Gastroesophageal sphincter (tissue), 3 donors: ENCODE measurements around the gene ZFAND6.

Experiments used
- EP300 ChIP-seq: sonication (generic); formaldehyde crosslinking; IDR thresholded peaks from one replicate; pipeline ENCODE4 v1.6.1; 2017; ENCODE audit warnings: antibody characterized with exemption, mild to moderate bottlenecking
- POLR2A ChIP-seq, 2 donors: fragments of 450-650 bp; IDR thresholded peaks; one replicate each; pipeline ENCODE4 v1.6.1; 2017; ENCODE audit warnings: antibody characterized with exemption in 2 of 2, mild to moderate bottlenecking in 2 of 2, moderate library complexity in 1 of 2
- POLR2AphosphoS5 ChIP-seq: sonication (generic); formaldehyde crosslinking; IDR thresholded peaks from one replicate; pipeline ENCODE4 v1.6.1; 2017; ENCODE audit warnings: antibody characterized with exemption
- TF ChIP-seq, protein P1 (sequence below), 4 experiments: fragments of 200-600 bp in 2 of 4; fragments of 450-650 bp in 2 of 4; sonication (generic) in 1 of 4; IDR thresholded peaks; one replicate each; pipeline ENCODE4 v1.5.1; 2017 to 2019; ENCODE audit warnings: antibody characterized with exemption in 4 of 4, mild to moderate bottlenecking in 2 of 4, moderate library complexity in 2 of 4

DNA sequence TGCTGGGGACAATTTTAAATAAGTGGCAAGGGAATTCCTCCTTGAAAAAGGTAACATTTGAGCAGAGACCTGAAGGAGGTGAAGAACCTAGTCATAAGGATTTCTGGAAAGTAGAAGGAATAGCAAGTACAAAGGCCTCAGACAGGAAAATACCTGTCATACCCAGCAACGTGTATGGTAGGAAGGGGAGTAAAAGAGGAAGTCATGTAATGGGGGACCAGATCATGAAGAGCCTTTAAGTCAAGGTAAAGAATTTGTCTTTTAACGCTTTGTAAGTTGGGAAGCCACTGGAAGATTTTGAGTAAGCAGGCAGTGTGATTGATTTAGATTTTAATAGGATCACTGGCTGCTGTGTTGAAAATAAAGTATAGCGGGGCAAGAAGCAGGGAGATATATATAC lies 49.9 kb downstream of the ZFAND6 start:
- no peak for TF ChIP-seq POLR2AphosphoS5
- TF ChIP-seq, protein P1, sequence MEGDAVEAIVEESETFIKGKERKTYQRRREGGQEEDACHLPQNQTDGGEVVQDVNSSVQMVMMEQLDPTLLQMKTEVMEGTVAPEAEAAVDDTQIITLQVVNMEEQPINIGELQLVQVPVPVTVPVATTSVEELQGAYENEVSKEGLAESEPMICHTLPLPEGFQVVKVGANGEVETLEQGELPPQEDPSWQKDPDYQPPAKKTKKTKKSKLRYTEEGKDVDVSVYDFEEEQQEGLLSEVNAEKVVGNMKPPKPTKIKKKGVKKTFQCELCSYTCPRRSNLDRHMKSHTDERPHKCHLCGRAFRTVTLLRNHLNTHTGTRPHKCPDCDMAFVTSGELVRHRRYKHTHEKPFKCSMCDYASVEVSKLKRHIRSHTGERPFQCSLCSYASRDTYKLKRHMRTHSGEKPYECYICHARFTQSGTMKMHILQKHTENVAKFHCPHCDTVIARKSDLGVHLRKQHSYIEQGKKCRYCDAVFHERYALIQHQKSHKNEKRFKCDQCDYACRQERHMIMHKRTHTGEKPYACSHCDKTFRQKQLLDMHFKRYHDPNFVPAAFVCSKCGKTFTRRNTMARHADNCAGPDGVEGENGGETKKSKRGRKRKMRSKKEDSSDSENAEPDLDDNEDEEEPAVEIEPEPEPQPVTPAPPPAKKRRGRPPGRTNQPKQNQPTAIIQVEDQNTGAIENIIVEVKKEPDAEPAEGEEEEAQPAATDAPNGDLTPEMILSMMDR (IDR thresholded peaks at IDR 0.05) = no peak
- TF ChIP-seq POLR2A (IDR thresholded peaks at IDR 0.05) = no peak
- no peak for TF ChIP-seq EP300
